ENCODE measurements around the gene BTBD7.

Gene BTBD7

GRCh38 chr14:93330609-93331000 lies 2.2 kb downstream of the BTBD7 start:
- no peak for DNase-seq

GRCh38 chr14:93329965-93330608 lies 2.7 kb downstream of the BTBD7 start:
- DNase-seq, result no peak

- DNase-seq, result no peak
Measured at GRCh38 chr14:93328546-93328945, 4.3 kb downstream of the BTBD7 start.

- DNase-seq, result no peak
Measured at GRCh38 chr14:93326196-93326595, 6.6 kb downstream of the BTBD7 start.

- DNase-seq, result no peak
Measured at GRCh38 chr14:93323600-93324174, 9.1 kb downstream of the BTBD7 start.

GRCh38 chr14:93322929-93323599 lies 9.8 kb downstream of the BTBD7 start:
- no peak for DNase-seq

GRCh38 chr14:93320489-93320888 lies 12.3 kb downstream of the BTBD7 start:
- no peak for DNase-seq

- DNase-seq, result no peak
Measured at GRCh38 chr14:93319958-93320357, 12.9 kb downstream of the BTBD7 start.

- no peak for DNase-seq
Measured at GRCh38 chr14:93319494-93319893, 13.3 kb downstream of the BTBD7 start.

GRCh38 chr14:93318927-93319326 lies 13.9 kb downstream of the BTBD7 start:
- DNase-seq, result no peak

GRCh38 chr14:93317875-93318807 lies 14.7 kb downstream of the BTBD7 start:
- DNase-seq, result no peak

- DNase-seq, result no peak
Measured at GRCh38 chr14:93317210-93317874, 15.5 kb downstream of the BTBD7 start.

GRCh38 chr14:93316716-93317115 lies 16.1 kb downstream of the BTBD7 start:
- DNase-seq, result no peak

GRCh38 chr14:93315575-93315974 lies 17.3 kb downstream of the BTBD7 start:
- no peak for DNase-seq

- no peak for DNase-seq
Measured at GRCh38 chr14:93311082-93311481, 21.8 kb downstream of the BTBD7 start.

GRCh38 chr14:93309427-93309966 lies 23.3 kb downstream of the BTBD7 start:
- DNase-seq, result no peak

GRCh38 chr14:93308686-93309345 lies 24.0 kb downstream of the BTBD7 start:
- DNase-seq, result no peak

GRCh38 chr14:93306812-93307211 lies 26.0 kb downstream of the BTBD7 start:
- DNase-seq, result no peak

GRCh38 chr14:93305725-93306418 lies 27.0 kb downstream of the BTBD7 start:
- DNase-seq, result no peak

GRCh38 chr14:93304771-93305170 lies 28.1 kb downstream of the BTBD7 start:
- DNase-seq, result no peak

GRCh38 chr14:93303659-93304058 lies 29.2 kb downstream of the BTBD7 start:
- DNase-seq, result no peak

All from NCI-H1436 (cell line).